SU-DHL-6 (cell line): ENCODE measurements around the gene LRRC14B.
"Not testable (repeated sequence)": the region's sequence is repeated elsewhere in the genome, so short reads cannot be mapped to it uniquely, and the experiment has no call there.

Source experiments
- H2AFZ ChIP-seq: fragments of 200-600 bp; sonication (generic); 2 replicates; pipeline ENCODE4 v1.6.1; 2014; ENCODE audit warnings: low read depth, mild to moderate bottlenecking, moderate library complexity, mixed read lengths, antibody characterized with exemption, low read length; ENCODE audit not compliant: severe bottlenecking
- H3F3A ChIP-seq: fragments of 200-600 bp; shearing (Covaris generic); 2 replicates; pipeline ENCODE4 v1.6.0; 2016; ENCODE audit warnings: antibody characterized with exemption, mild to moderate bottlenecking; ENCODE audit not compliant: insufficient read depth
- H3K27ac ChIP-seq: fragments of 200-600 bp; sonication (generic); 2 replicates; pipeline ENCODE4 v1.5.1; 2016; ENCODE audit warnings: low read depth, mild to moderate bottlenecking, low read length, moderate library complexity, mixed read lengths
- H3K27me3 ChIP-seq: fragments of 200-600 bp; sonication (generic), shearing (Covaris generic); 2 replicates; pipeline ENCODE4 v1.6.0; 2014; ENCODE audit warnings: mild to moderate bottlenecking, low read length
- H3K36me3 ChIP-seq: fragments of 200-600 bp; sonication (generic); 2 replicates; pipeline ENCODE4 v1.6.1; 2014; ENCODE audit warnings: mild to moderate bottlenecking, low read length, mixed read lengths
- H3K4me2 ChIP-seq: fragments of 300-600, 200-600 bp; shearing (Covaris generic), sonication (generic); 2 replicates; pipeline ENCODE4 v1.6.0; 2014; ENCODE audit warnings: low read length, low read depth, mild to moderate bottlenecking; ENCODE audit not compliant: poor library complexity, severe bottlenecking
- H3K4me3 ChIP-seq: fragments of 200-600 bp; sonication (generic); 2 replicates; pipeline ENCODE4 v1.5.1; 2014; ENCODE audit warnings: antibody characterized with exemption, low read length, mild to moderate bottlenecking, mixed read lengths; ENCODE audit not compliant: insufficient read depth, poor library complexity, severe bottlenecking
- H3K79me2 ChIP-seq: fragments of 200-600 bp; sonication (generic); 2 replicates; pipeline ENCODE4 v1.6.1; 2014; ENCODE audit warnings: mild to moderate bottlenecking, low read length, moderate library complexity; ENCODE audit not compliant: insufficient read depth
- H3K9ac ChIP-seq: fragments of 200-600 bp; sonication (generic); 2 replicates; pipeline ENCODE4 v1.7.0; 2014; ENCODE audit warnings: mild to moderate bottlenecking, low read length
- H3K9me2 ChIP-seq: fragments of 200-600 bp; sonication (generic); replicated peaks from 2 replicates; pipeline ENCODE4 v1.6.1; 2014; ENCODE audit warnings: low read length; ENCODE audit not compliant: insufficient read depth
- H3K9me3 ChIP-seq: fragments of 200-600 bp; sonication (generic); 2 replicates; pipeline ENCODE4 v1.6.1; 2014; ENCODE audit warnings: low read length, mixed read lengths; ENCODE audit not compliant: insufficient read depth
- H4K20me1 ChIP-seq: fragments of 200-600 bp; sonication (generic); 2 replicates; pipeline ENCODE4 v1.6.1; 2014; ENCODE audit warnings: low read depth, mild to moderate bottlenecking, antibody characterized with exemption, low read length, moderate library complexity, mixed read lengths
- CTCF ChIP-seq: fragments of 200-600 bp; sonication (generic); IDR thresholded peaks from one replicate; pipeline ENCODE4 v1.5.1; 2017; ENCODE audit warnings: antibody characterized with exemption, mild to moderate bottlenecking, low read length, moderate library complexity; ENCODE audit not compliant: insufficient read depth, poor library complexity, severe bottlenecking
- EZH2phosphoT487 ChIP-seq: fragments of 200-600 bp; sonication (generic), shearing (Covaris generic); conservative IDR thresholded peaks from 2 replicates; pipeline ENCODE4 v1.6.1; 2018; ENCODE audit warnings: mild to moderate bottlenecking, antibody characterized with exemption, low read length, moderate library complexity, mixed read lengths

Gene LRRC14B

GRCh38 chr5:234450-234849 is 43.2 kb downstream of the LRRC14B start:
- Histone ChIP-seq H3K9me3 (no peaks in the 10 kb centered on the region), H3K36me3 (0 out of 2 replicates have a peak, but pooled peaks cover 4% of the 10 kb centered on the region), H3K9me2 (no peaks in the 10 kb centered on the region), H3K4me3 (no peak overlapping the region), H3K27me3 (no peaks in the 10 kb centered on the region), H2AFZ (no peak overlapping the region), H3K9ac (no peak overlapping the region), H4K20me1 (no peaks in the 10 kb centered on the region), H3K79me2 (no peaks in the 10 kb centered on the region), H3K27ac (no peak overlapping the region), H3F3A (no peaks in the 10 kb centered on the region), H3K4me2 (no peak overlapping the region)
- TF ChIP-seq EZH2phosphoT487 = no peak
- no peak for TF ChIP-seq CTCF

GRCh38 chr5:235527-235926 is 44.2 kb downstream of the LRRC14B start:
- H2AFZ ChIP-seq, H3K4me2 ChIP-seq, H3K9me2 ChIP-seq, H3K9me3 ChIP-seq, H3K79me2 ChIP-seq, H3K36me3 ChIP-seq, H3K27me3 ChIP-seq, H3K9ac ChIP-seq, H3K4me3 ChIP-seq, H4K20me1 ChIP-seq, H3F3A ChIP-seq, H3K27ac ChIP-seq: not testable (repeated sequence)

GRCh38 chr5:237931-238330 is 46.6 kb downstream of the LRRC14B start:
- not testable (repeated sequence) for H3K27ac ChIP-seq, H3K4me2 ChIP-seq, H3K79me2 ChIP-seq, H3K9ac ChIP-seq, H4K20me1 ChIP-seq, H2AFZ ChIP-seq, H3K9me2 ChIP-seq, H3F3A ChIP-seq, H3K9me3 ChIP-seq, H3K4me3 ChIP-seq, H3K27me3 ChIP-seq
- peaks cover 12% of the 10 kb centered on the region; the same call in 1 of the 2 replicates for H3K36me3 ChIP-seq

DNA sequence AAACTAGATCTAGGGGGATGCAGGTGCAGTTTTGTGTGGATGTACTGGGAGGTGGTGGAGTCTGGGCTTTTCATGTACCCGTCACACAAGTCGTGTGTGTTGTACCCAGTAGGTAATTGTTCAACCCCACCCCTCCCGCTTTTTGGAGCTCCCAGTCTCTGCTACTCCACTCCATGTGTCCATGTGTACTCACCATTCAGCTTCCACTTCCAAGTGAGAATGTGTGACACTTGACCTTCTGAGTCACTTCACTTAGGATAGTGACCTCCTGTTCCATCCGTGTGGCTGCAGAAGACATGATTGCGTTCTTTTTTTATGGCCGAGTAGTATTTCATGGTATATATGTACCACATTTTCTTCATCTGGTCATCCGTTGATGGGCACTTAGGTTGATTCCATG is 49.3 kb downstream of the LRRC14B start:
- not testable (repeated sequence) for H3F3A ChIP-seq, H2AFZ ChIP-seq, H3K4me3 ChIP-seq, H3K27ac ChIP-seq, H3K9ac ChIP-seq, H3K4me2 ChIP-seq, H3K9me2 ChIP-seq, H3K79me2 ChIP-seq, H3K27me3 ChIP-seq, H3K9me3 ChIP-seq, H4K20me1 ChIP-seq
- peaks cover 12% of the 10 kb centered on the region; the same call in 1 of the 2 replicates for H3K36me3 ChIP-seq

GRCh38 chr5:241045-241669 is 49.9 kb downstream of the LRRC14B start:
- H3F3A ChIP-seq, H3K27ac ChIP-seq, H4K20me1 ChIP-seq, H3K27me3 ChIP-seq, H3K4me3 ChIP-seq, H2AFZ ChIP-seq, H3K4me2 ChIP-seq, H3K9me2 ChIP-seq, H3K9me3 ChIP-seq, H3K9ac ChIP-seq, H3K79me2 ChIP-seq: not testable (repeated sequence)
- peaks cover 12% of the 10 kb centered on the region; the same call in 1 of the 2 replicates for H3K36me3 ChIP-seq

DNA sequence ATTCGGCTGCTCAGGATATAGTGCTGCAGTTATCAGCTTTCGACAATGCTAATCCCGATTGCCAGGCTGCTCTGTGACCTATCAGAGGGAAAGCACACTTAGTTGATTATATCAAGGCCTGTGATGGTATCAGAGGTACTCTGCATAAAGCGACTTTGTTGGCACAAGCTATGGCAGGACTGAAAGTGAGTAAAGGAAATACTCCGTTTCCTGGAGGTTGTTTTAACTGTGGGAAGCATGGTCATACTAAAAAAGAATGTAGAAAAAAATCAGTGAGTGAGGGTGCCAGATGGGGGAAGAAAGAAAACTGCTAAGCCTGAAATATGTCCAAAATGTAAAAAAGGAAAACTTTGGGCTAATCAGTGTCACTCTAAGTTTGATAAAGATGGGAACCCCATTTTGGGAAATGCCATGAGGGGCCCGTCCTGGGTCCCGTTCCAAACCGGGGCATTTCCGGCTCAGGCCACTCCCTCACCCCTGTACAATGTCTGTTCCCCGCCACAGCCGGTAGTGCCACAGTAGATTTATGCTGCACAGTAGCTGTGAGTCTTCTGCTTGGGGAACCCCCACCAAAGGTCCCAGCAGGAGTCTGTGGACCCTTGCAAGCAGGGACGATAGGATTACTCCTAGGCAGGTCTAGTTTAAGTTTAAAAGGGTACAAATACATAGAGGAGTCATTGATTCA is 52.5 kb downstream of the LRRC14B start:
- H3F3A ChIP-seq, H3K9ac ChIP-seq, H2AFZ ChIP-seq, H3K79me2 ChIP-seq, H4K20me1 ChIP-seq, H3K4me2 ChIP-seq, H3K9me2 ChIP-seq, H3K27ac ChIP-seq, H3K27me3 ChIP-seq, H3K9me3 ChIP-seq, H3K4me3 ChIP-seq: not testable (repeated sequence)
- peaks cover 21% of the 10 kb centered on the region for H3K36me3 ChIP-seq

- peaks cover 14% of the 10 kb centered on the region for H3K36me3 ChIP-seq
- H4K20me1 ChIP-seq = not testable (repeated sequence)
These were observed 54.4 kb downstream of the LRRC14B start for GRCh38 chr5:245717-246116.

More at GRCh38 chr5:245717-246116, 54.4 kb downstream of the LRRC14B start:
- H3K9ac ChIP-seq, H3K4me2 ChIP-seq, H3K79me2 ChIP-seq, H3K9me3 ChIP-seq, H3K27ac ChIP-seq, H3F3A ChIP-seq, H2AFZ ChIP-seq, H3K27me3 ChIP-seq, H3K9me2 ChIP-seq, H3K4me3 ChIP-seq: not testable (repeated sequence)
